Dermis microvascular lymphatic vessel endothelial cell (primary cell): Measurements from ENCODE around the gene OSBPL10. TPM values are rescaled to one million over a fixed set of nuclear protein-coding genes. Genes with fewer than 3 reads are reported as not detected.

Source experiments
- DNase-seq, 2 donors: peaks; one replicate each; pipeline versions ENCODE4 v3.0.0 to v3.0.0-alpha.2; 2010; ENCODE audit warnings: low read depth in 2 of 2
- total RNA-seq: library from RNA; depleted of rRNA; stranded (reverse); fragments of >200 nt; gene quantifications from 2 replicates; pipeline ENCODE4 v1.2.1, GENCODE V29; 2014

OSBPL10 gene
- total RNA-seq, 1 donor from 2014 or later: 8.0 TPM

GRCh38 chr3:31621314-31621713 is 359.7 kb downstream of the OSBPL10 start:
- no peak for DNase-seq

DNA sequence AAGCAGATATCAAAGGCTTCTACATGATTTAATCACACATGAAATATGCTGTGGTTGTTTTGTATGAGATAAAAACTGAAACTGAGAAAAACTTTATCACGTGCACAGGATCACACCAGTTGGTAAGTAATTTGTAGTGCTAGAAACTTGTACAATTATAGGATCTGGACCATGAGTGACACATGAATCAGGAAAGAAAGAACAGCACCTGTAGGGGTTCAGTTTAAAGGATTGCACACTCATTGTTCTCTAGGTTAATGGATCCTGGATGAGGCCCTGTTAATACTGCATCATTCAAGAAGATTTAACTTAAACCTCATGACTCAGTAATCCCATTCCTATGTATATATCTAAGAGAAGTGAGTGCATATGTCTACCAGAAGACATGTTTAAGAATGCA is 360.4 kb downstream of the OSBPL10 start:
- DNase-seq: no peak

DNA sequence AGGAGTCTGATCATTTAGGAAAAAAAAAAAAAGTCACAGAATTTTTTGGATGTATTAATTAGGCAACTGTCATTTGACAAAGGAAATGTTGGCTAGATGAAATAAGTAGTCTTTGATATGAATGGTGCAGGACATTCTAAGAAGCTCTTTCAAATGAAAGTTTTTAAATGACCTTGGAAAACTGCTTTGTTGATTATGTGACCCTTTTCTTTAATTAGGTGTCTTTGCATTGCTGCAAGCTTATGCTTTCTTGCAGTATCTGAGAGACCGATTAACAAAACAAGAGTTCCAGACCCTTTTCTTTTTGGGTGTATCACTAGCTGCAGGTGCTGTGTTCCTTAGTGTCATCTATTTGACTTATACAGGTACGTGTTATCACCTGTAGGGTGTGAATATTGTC is 364.4 kb downstream of the OSBPL10 start:
- no peak for DNase-seq

DNA sequence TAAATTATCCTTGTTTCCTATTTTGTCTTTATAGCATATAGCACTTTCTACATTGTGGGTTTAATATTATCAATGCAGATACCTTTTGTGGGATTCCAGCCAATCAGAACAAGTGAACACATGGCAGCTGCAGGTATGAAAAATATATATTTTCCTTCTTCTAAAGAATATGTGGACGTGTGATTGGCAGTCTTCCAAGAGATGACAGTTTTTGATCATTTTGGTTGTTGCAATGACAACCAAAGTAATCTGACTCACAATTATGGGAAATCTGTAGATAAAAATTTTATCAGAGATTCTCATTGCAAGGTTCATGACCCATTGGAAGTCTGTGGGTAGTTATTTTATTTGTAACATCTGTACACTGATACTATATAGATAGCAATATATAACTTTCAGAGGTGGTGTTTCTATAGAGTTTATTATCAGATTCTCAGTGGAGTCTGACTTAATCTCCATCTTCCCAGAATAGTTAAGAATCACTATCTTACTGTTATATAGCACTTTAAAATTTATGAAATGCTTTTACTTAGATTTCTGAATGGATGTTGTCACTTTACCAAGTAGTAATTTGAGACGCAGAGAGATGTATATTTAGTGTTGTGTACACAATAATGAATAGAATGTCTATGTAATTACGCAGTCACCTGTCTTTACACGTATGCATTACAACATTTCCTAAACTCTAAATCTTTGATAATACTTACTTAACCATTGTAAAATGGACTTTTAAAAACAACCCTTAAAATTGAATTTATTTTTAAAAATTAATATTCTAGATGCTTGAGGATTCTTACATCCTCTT is 365.8 kb downstream of the OSBPL10 start:
- peak; percentile 22 to 60 for DNase-seq

DNA sequence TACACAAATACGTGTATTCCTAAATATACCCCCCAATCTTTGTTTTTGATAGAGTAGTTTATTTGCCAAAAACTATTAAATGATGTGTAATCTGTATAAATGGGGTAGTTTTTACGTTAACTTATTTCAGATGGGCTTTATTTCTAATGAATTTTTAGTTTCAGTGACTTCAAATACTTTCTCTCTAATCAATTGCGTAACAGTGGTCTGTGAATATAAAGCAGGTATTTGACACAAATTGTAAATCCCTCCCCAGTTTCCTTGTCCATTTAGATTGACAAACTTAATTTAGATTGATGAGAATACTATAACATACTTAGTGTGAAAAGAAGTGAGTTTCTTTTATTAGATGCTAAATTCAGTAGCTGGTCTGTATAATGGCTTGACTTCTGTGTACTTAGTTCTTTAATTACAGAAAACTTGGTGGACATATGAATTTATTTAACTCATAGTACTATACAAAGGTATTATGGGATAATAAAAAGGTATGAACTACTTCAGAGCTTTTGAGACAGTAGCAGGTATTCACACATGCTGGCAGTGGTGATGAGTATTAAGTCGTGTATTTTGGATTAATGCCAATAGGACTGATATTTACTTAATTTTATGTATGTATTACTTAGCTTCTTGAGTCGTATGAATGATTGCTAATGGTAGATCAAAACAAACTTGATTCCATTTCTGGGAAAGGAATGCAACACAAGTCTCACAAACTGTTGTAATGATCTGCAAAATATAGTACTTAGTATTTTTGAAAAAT is 366.7 kb downstream of the OSBPL10 start:
- peak in 1 of 2 donors; percentile 30 for DNase-seq

DNA sequence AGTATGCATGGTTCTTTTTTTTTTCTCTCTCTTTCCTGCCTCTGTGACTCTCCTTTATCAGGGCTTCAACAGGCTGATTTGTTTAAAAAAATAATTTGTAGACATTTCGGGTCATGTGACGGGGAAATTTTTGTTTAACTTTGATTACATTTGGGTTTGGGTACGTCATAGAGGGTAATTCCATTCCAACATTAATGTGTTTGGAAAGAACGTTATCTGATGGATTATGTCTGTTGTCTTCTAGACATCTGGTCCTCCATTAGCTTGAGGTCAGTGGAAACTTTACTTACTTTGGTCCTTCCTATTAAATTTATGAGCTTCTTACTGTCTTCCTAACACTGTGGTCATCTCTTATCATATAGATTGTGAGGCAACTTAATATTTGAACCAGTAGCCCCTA is 367.4 kb downstream of the OSBPL10 start:
- no peak for DNase-seq

DNA sequence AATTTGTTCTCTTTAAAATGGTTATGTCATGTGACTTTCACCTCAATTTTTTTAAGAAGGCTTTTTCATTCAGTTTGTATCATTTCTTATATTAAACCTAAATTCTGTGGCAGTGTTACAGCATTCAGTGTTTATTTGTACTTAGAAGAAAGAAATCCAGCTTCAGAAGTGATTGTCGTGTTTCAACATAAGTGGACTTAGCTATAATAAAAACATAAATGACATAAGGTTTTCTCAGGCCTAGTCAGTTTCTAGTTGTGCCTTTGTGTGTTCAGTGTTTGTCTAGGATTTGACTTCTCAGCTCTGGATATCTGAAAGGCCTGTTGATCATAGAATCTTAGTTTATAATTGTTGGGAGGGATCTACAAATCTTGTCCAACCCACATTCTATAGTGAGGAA is 367.9 kb downstream of the OSBPL10 start:
- no peak for DNase-seq

Other genes starting within 250 kb of the OSBPL10 start
- gene ZNF860, start 488 bp upstream of the OSBPL10 start, total RNA-seq: 1.3 and 1.9 TPM in 2 replicates
- 13.4 and 13.9 TPM in 2 replicates for gene GPD1L, start 125.4 kb upstream of the OSBPL10 start, total RNA-seq